OCI-LY3 (cell line): Measurements from ENCODE around the gene KIF1B.
"Not testable (repeated sequence)": the region's sequence is repeated elsewhere in the genome, so short reads cannot be mapped to it uniquely, and the experiment has no call there.

Source experiments
- H2AFZ ChIP-seq: fragments of 200-600, 300-600 bp; shearing (Covaris generic); 2 replicates; pipeline ENCODE4 v1.6.0; 2014; ENCODE audit warnings: antibody characterized with exemption, low read depth, low read length
- H3K27ac ChIP-seq: fragments of 200-600, 300-600 bp; sonication (generic); 2 replicates; pipeline ENCODE4 v1.5.1; 2014; ENCODE audit warnings: mild to moderate bottlenecking, low read length, moderate library complexity, mixed read lengths
- H3K27me3 ChIP-seq: fragments of 200-600, 300-600 bp; sonication (generic); 2 replicates; pipeline ENCODE4 v1.6.1; 2014; ENCODE audit warnings: low read depth, low read length, mixed read lengths
- H3K36me3 ChIP-seq: fragments of 200-600, 300-600 bp; sonication (generic); replicated peaks from 2 replicates; pipeline ENCODE3; 2014; ENCODE audit warnings: low read depth, low read length, mixed read lengths
- H3K4me1 ChIP-seq: fragments of 300-600, 200-600 bp; sonication (generic); 2 replicates; pipeline ENCODE4 v1.6.1; 2014; ENCODE audit warnings: low read length, mixed read lengths
- H3K4me2 ChIP-seq: fragments of 200-600, 300-600 bp; sonication (generic); 2 replicates; pipeline ENCODE4 v1.6.1; 2014; ENCODE audit warnings: low read length, mixed read lengths
- H3K4me3 ChIP-seq: fragments of 300-600, 200-600 bp; sonication (generic); 2 replicates; pipeline ENCODE4 v1.5.1; 2014; ENCODE audit warnings: antibody characterized with exemption, mild to moderate bottlenecking, low read length, moderate library complexity
- H3K79me2 ChIP-seq: fragments of 300-600, 200-600 bp; shearing (Covaris generic); 2 replicates; pipeline ENCODE4 v1.6.1; 2014; ENCODE audit warnings: mild to moderate bottlenecking, low read length, mixed read lengths
- H3K9ac ChIP-seq: fragments of 300-600, 200-600 bp; shearing (Covaris generic); 2 replicates; pipeline ENCODE4 v1.6.0; 2014; ENCODE audit warnings: mild to moderate bottlenecking, low read length, moderate library complexity
- H3K9me3 ChIP-seq: fragments of 200-600, 300-600 bp; shearing (Covaris generic); 2 replicates; pipeline ENCODE4 v1.6.1; 2014; ENCODE audit warnings: low read length, mixed read lengths; ENCODE audit not compliant: insufficient read depth
- H4K20me1 ChIP-seq: fragments of 200-600, 300-600 bp; sonication (generic); 2 replicates; pipeline ENCODE4 v1.6.1; 2016; ENCODE audit warnings: low read length, mixed read lengths; ENCODE audit not compliant: insufficient read depth
- CTCF ChIP-seq: fragments of 200-600, 300-600 bp; sonication (generic); IDR thresholded peaks from 2 replicates; pipeline ENCODE4 v1.5.1; 2014; ENCODE audit warnings: antibody characterized with exemption, low read length, low read depth
- EZH2phosphoT487 ChIP-seq: fragments of 200-600 bp; shearing (Covaris generic); IDR thresholded peaks from 2 replicates; pipeline ENCODE4 v1.6.1; 2018; ENCODE audit warnings: antibody characterized with exemption, mixed run types, low read depth

The KIF1B gene

DNA sequence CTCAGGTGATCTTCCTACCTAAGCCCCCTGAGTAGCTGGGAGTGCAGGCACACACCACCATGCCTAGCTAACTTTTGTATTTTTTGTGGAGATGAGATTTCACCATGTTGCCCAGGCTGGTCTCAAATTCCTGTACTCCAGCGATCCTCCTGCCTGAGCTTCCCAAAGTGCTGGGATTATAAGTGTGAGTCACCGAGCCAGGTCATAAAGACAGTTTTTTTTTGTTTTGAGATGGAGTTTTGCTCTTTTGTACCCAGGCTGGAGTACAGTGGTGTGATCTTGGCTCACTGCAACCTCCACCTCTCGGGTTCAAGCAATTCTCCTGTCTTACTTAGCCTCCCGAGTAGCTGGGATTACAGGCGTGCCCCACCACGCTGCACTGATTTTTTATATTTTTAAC lies 42.1 kb downstream of the KIF1B start:
- no peak overlapping the region for H3K27ac ChIP-seq
- no peaks in the 10 kb centered on the region for H3K27me3 ChIP-seq
- no peaks in the 10 kb centered on the region for H3K79me2 ChIP-seq
- no peak overlapping the region for H3K9ac ChIP-seq
- no peaks in the 10 kb centered on the region for H3K36me3 ChIP-seq
- H3K4me2 ChIP-seq: no peak overlapping the region
- H4K20me1 ChIP-seq: no peaks in the 10 kb centered on the region
- TF ChIP-seq EZH2phosphoT487 (no peak), CTCF (no peak)
- no peak overlapping the region for H2AFZ ChIP-seq
- H3K4me1 ChIP-seq: no peaks in the 10 kb centered on the region
- H3K4me3 ChIP-seq: no peak overlapping the region
- no peaks in the 10 kb centered on the region for H3K9me3 ChIP-seq

DNA sequence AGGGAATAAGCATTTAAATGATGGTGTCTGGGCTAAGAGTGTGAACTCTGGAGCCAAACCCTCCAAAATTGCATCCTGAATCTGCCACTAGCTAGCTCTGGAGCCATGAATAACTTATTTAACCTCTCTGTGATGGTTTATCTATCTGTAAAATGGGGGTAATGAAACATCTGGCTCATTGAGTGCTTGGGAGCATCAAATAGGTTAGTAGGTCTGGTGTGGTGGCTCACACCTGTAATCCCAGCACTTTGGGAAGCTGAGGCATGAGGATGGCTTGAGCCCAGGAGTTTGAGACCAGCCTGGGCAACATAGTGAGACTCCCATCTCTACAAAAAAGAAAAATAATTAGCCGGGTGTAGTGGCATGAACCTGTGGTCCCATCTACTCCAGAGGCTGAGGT lies 42.8 kb downstream of the KIF1B start:
- no peaks in the 10 kb centered on the region for H3K9me3 ChIP-seq
- H3K36me3 ChIP-seq: no peaks in the 10 kb centered on the region
- TF ChIP-seq EZH2phosphoT487 (no peak), CTCF (no peak)
- no peak overlapping the region for H3K27ac ChIP-seq
- H3K4me3 ChIP-seq: no peak overlapping the region
- no peak overlapping the region for H2AFZ ChIP-seq
- H3K79me2 ChIP-seq: no peaks in the 10 kb centered on the region
- no peaks in the 10 kb centered on the region for H3K4me1 ChIP-seq
- H3K4me2 ChIP-seq: no peak overlapping the region
- no peak overlapping the region for H3K9ac ChIP-seq
- H4K20me1 ChIP-seq: no peaks in the 10 kb centered on the region
- H3K27me3 ChIP-seq: no peaks in the 10 kb centered on the region

DNA sequence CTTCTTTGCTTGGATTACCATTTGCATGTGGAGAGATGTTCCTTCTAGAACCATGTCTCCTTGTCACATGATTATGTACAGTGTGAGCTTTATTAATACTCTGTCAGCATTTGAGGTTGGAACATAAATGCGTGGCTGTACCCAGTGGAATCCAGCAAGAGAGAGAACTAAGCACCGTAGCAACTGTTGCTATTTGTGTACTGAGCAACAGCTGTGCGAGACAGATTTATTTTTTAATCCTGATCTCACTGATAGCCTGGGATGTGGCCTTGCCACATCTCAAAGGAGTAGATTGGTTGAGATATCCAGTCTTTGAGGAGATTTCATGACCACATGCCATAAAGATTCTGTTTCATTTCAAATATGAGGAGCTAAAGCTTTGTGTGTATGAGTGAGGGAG lies 43.4 kb downstream of the KIF1B start:
- H3K4me3 ChIP-seq: no peak overlapping the region
- H3K9me3 ChIP-seq: no peaks in the 10 kb centered on the region
- H3K36me3 ChIP-seq: no peaks in the 10 kb centered on the region
- H3K4me1 ChIP-seq: no peaks in the 10 kb centered on the region
- H2AFZ ChIP-seq: no peak overlapping the region
- H3K4me2 ChIP-seq: no peak overlapping the region
- no peak overlapping the region for H3K9ac ChIP-seq
- H3K27me3 ChIP-seq: no peaks in the 10 kb centered on the region
- H4K20me1 ChIP-seq: no peaks in the 10 kb centered on the region
- H3K79me2 ChIP-seq: no peaks in the 10 kb centered on the region
- H3K27ac ChIP-seq: no peak overlapping the region
- TF ChIP-seq CTCF (no peak), EZH2phosphoT487 (no peak)

DNA sequence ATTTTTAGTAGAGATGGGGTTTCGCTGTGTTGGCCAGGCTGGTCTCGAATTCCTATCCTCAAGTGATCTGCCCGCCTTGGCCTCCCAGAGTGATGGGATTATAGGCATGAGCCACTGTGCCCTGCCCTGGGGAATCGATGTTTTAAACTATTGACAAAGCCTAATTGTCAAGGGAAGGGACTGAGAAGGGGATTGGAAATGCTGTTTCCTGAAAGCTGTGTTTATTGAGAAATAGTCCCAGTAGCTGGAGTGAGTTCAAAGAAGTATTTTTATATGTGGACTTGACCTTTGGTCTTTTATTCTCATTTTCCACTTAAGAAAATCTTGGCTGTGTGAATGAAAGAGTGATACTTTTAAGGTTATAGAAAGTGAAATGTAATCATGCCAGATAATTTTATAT lies 47.5 kb downstream of the KIF1B start:
- Histone ChIP-seq H3K9me3 (no peaks in the 10 kb centered on the region), H3K9ac (no peak overlapping the region), H4K20me1 (no peaks in the 10 kb centered on the region), H3K4me2 (no peak overlapping the region), H3K27ac (no peak overlapping the region), H3K79me2 (no peaks in the 10 kb centered on the region), H3K36me3 (no peaks in the 10 kb centered on the region), H2AFZ (no peak overlapping the region), H3K27me3 (no peaks in the 10 kb centered on the region), H3K4me1 (no peaks in the 10 kb centered on the region), H3K4me3 (no peak overlapping the region)
- no peak for TF ChIP-seq CTCF
- no peak for TF ChIP-seq EZH2phosphoT487

DNA sequence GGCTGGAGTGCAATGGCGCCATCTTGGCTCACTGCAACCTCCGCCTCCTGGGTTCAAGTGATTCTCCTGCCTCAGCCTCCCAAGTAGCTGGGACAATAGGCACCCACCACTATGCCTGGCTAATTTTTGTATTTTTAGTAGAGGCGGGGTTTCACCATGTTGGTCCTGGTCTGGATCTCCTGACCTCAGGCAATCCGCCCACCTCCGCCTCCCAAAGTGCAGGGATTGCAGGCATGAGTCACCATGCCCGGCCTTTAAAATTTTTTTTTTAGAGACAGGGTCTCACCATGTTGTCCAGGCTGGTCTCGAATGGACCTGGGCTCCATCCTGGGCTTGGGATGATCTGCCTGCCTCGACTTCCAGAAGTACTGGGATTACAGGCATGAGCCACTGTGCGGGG lies 49.2 kb downstream of the KIF1B start:
- not testable (repeated sequence) for H3K36me3 ChIP-seq, H3K79me2 ChIP-seq, H3K27ac ChIP-seq, H2AFZ ChIP-seq, H3K4me2 ChIP-seq, H3K4me3 ChIP-seq, H3K9ac ChIP-seq, H3K9me3 ChIP-seq, H3K4me1 ChIP-seq, H3K27me3 ChIP-seq, H4K20me1 ChIP-seq
